SK-N-MC (cell line): ENCODE results near the gene C6orf15.
"Not testable (repeated sequence)": the region's sequence is repeated elsewhere in the genome, so short reads cannot be mapped to it uniquely, and the experiment has no call there.

Experiments used
- EZH2 ChIP-seq: fragments of 200-600 bp; sonication (generic); IDR thresholded peaks from one replicate; pipeline ENCODE4 v1.6.1; 2017; ENCODE audit warnings: antibody characterized with exemption
- FOXP2 ChIP-seq: optimal IDR thresholded peaks from 2 replicates; pipeline ENCODE3; 2011; ENCODE audit warnings: mild to moderate bottlenecking, moderate library complexity; ENCODE audit not compliant: insufficient read depth; ENCODE audit errors: extremely low read length, control extremely low read depth
- POLR2AphosphoS5 ChIP-seq: IDR thresholded peaks from 2 replicates; pipeline ENCODE4 v1.6.1; 2012; ENCODE audit warnings: mild to moderate bottlenecking, low read depth, low read length, borderline replicate concordance

DNA sequence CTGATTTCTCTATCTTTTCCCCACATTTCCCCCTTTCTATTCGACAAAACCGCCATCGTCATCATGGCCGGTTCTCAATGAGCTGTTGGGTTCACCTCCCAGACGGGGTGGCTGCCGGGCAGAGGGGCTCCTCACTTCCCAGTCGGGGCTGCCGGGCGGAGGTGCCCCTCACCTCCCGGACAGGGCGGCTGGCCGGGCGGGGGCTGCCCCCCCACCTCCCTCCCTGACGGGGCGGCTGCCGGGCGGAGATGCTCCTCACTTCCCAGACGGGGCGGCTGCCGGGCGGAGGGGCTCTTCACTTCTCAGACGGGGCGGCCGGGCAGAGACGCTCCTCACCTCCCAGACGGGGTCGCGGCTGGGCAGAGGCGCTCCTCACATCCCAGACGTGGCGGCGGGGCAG is 45.3 kb downstream of the C6orf15 start:
- not testable (repeated sequence) for TF ChIP-seq EZH2, POLR2AphosphoS5, FOXP2
